Fibroblast of lung (primary cell): ENCODE data around the gene SLC30A5. TPM values are rescaled to one million over a fixed set of nuclear protein-coding genes. Genes with fewer than 3 reads are reported as not detected.

Experiments
- DNase-seq, 2 donors: peaks; one replicate each; pipeline versions ENCODE4 v3.0.0 to v3.0.0-alpha.2; 2010; ENCODE audit warnings: low read depth in 2 of 2
- H2AFZ ChIP-seq: 2 replicates; pipeline ENCODE4 v1.5.1; 2012; ENCODE audit warnings: low read length, control low read depth, inconsistent platforms
- H3K27ac ChIP-seq: 2 replicates; pipeline ENCODE4 v1.5.1; 2011; ENCODE audit warnings: low read length, control low read depth; ENCODE audit not compliant: insufficient read depth
- H3K27me3 ChIP-seq: 2 replicates; pipeline ENCODE4 v1.5.1; 2011; ENCODE audit warnings: mild to moderate bottlenecking, low read length; ENCODE audit not compliant: control insufficient read depth, insufficient read depth
- H3K36me3 ChIP-seq: 2 replicates; pipeline ENCODE4 v1.5.1; 2011; ENCODE audit warnings: low read length; ENCODE audit not compliant: control insufficient read depth, insufficient read depth
- H3K4me1 ChIP-seq: 2 replicates; pipeline ENCODE4 v1.5.1; 2011; ENCODE audit warnings: low read length; ENCODE audit not compliant: control insufficient read depth, insufficient read depth; ENCODE audit errors: extremely low read depth
- H3K4me2 ChIP-seq: 2 replicates; pipeline ENCODE4 v1.5.1; 2011; ENCODE audit warnings: low read length, control low read depth; ENCODE audit not compliant: insufficient read depth; ENCODE audit errors: extremely low read depth
- H3K4me3 ChIP-seq, 4 experiments: fragments of 200-600 bp in 1 of 4; sonication (generic) in 1 of 4; replicated peaks in 1 of 4; 2 replicates each; pipeline ENCODE4 v1.5.1; 2011 to 2016; ENCODE audit warnings: low read length in 4 of 4, low read depth in 3 of 4, mild to moderate bottlenecking in 3 of 4, control low read depth in 2 of 4, inconsistent platforms in 1 of 4, mixed read lengths in 1 of 4; ENCODE audit not compliant: insufficient read depth in 1 of 4; ENCODE audit errors: control extremely low read depth in 1 of 4
- H3K79me2 ChIP-seq: 2 replicates; pipeline ENCODE4 v1.5.1; 2012; ENCODE audit warnings: mild to moderate bottlenecking, low read length, inconsistent platforms; ENCODE audit not compliant: control insufficient read depth, insufficient read depth
- H3K9ac ChIP-seq: 2 replicates; pipeline ENCODE4 v1.5.1; 2011; ENCODE audit warnings: mild to moderate bottlenecking, low read length, control low read depth; ENCODE audit not compliant: insufficient read depth
- H3K9me3 ChIP-seq: 2 replicates; pipeline ENCODE4 v1.5.1; 2012; ENCODE audit warnings: low read depth, low read length; ENCODE audit not compliant: control insufficient read depth, insufficient read depth
- H4K20me1 ChIP-seq: 2 replicates; pipeline ENCODE4 v1.5.1; 2011; ENCODE audit warnings: low read length; ENCODE audit not compliant: control insufficient read depth, insufficient read depth; ENCODE audit errors: extremely low read depth
- CTCF ChIP-seq, 2 donors: IDR thresholded peaks in 1 of 2; conservative IDR thresholded peaks in 1 of 2; 1 replicate in 1 of 2; 2 replicates in 1 of 2; pipeline ENCODE4 v1.5.1; 2011 to 2012; ENCODE audit warnings: low read length in 2 of 2, control low read depth in 1 of 2, inconsistent platforms in 1 of 2, low read depth in 1 of 2, mild to moderate bottlenecking in 1 of 2
- EZH2 ChIP-seq: IDR thresholded peaks from 2 replicates; pipeline ENCODE4 v1.5.1; 2012; ENCODE audit warnings: low read length, control low read depth, mild to moderate bottlenecking; ENCODE audit errors: missing control alignments
- polyA plus RNA-seq, 2 donors: library from polyadenylated mRNA; depleted of rRNA in 1 of 2; stranded (reverse) in 1 of 2; unstranded in 1 of 2; fragments of >200 nt; gene quantifications; 2 replicates each; pipeline ENCODE4 v1.2.1, GENCODE V29; 2011 to 2012; ENCODE audit warnings: missing spikeins in 1 of 2
- total RNA-seq: library from RNA; depleted of rRNA; stranded (reverse); fragments of >200 nt; gene quantifications from 2 replicates; pipeline ENCODE4 v1.2.1, GENCODE V29; 2014

The SLC30A5 gene
- total and polyA plus RNA-seq, 2 donors (not counting 1 experiment from before 2014, with no cell fraction given): 48.0 to 97.1 TPM

- no peaks in the 10 kb centered on the region for H4K20me1 ChIP-seq
- no peaks in the 10 kb centered on the region for H3K9me3 ChIP-seq
- no peaks in the 10 kb centered on the region for H3K4me1 ChIP-seq
- no peak overlapping the region for H2AFZ ChIP-seq
- H3K36me3 ChIP-seq: no peaks in the 10 kb centered on the region
- no peaks in the 10 kb centered on the region for H3K79me2 ChIP-seq
- H3K27me3 ChIP-seq: no peaks in the 10 kb centered on the region
- no peak overlapping the region for H3K27ac ChIP-seq
- no peak overlapping the region for H3K4me2 ChIP-seq
- no peak for TF ChIP-seq CTCF (conservative IDR thresholded peaks at IDR 0.05 in 1 of 2, IDR thresholded peaks at IDR 0.05 in 1 of 2; ENCODE audit: low read depth in 1 of 2, low read length in 2 of 2)
- TF ChIP-seq EZH2: no peak
- DNase-seq: no peak
- H3K4me3 ChIP-seq: no peak overlapping the region
- no peak overlapping the region for H3K9ac ChIP-seq
These were observed 55.3 kb downstream of the SLC30A5 start for GRCh38 chr5:69148981-69149675.

- no peaks in the 10 kb centered on the region for H3K79me2 ChIP-seq
- no peak overlapping the region for H2AFZ ChIP-seq
- no peaks in the 10 kb centered on the region for H3K27me3 ChIP-seq
- H3K4me2 ChIP-seq: no peak overlapping the region
- no peaks in the 10 kb centered on the region for H4K20me1 ChIP-seq
- H3K36me3 ChIP-seq: no peaks in the 10 kb centered on the region
- H3K4me3 ChIP-seq: no peak overlapping the region
- H3K9ac ChIP-seq: no peak overlapping the region
- TF ChIP-seq EZH2 (no peak), CTCF (conservative IDR thresholded peaks at IDR 0.05 in 1 of 2, IDR thresholded peaks at IDR 0.05 in 1 of 2; ENCODE audit: low read depth in 1 of 2, low read length in 2 of 2) (no peak)
- no peak for DNase-seq
- no peaks in the 10 kb centered on the region for H3K9me3 ChIP-seq
- no peak overlapping the region for H3K27ac ChIP-seq
- H3K4me1 ChIP-seq: no peaks in the 10 kb centered on the region
These were observed 55.8 kb downstream of the SLC30A5 start for GRCh38 chr5:69149676-69150010.

GRCh38 chr5:69152731-69153130 is 58.9 kb downstream of the SLC30A5 start:
- Histone ChIP-seq H3K4me1 (no peaks in the 10 kb centered on the region), H3K4me3 (no peak overlapping the region), H3K9ac (no peak overlapping the region), H3K27ac (no peak overlapping the region), H4K20me1 (no peaks in the 10 kb centered on the region), H3K4me2 (no peak overlapping the region), H3K79me2 (no peaks in the 10 kb centered on the region), H3K36me3 (no peaks in the 10 kb centered on the region), H3K27me3 (no peaks in the 10 kb centered on the region), H2AFZ (no peak overlapping the region), H3K9me3 (no peaks in the 10 kb centered on the region)
- DNase-seq: no peak
- TF ChIP-seq CTCF (conservative IDR thresholded peaks at IDR 0.05 in 1 of 2, IDR thresholded peaks at IDR 0.05 in 1 of 2; ENCODE audit: low read depth in 1 of 2, low read length in 2 of 2) (no peak), EZH2 (no peak)
